GM21619 (cell line): Measurements from ENCODE around the gene MYL10.

Experiments used
- ATAC-seq: cut with Tn5 transposase; IDR thresholded peaks from one replicate; pipeline ENCODE4 v1.9.1; 2021; ENCODE audit not compliant: unreplicated experiment

Gene MYL10

GRCh38 chr7:101598986-101599771, 29.9 kb downstream of the MYL10 start:
- ATAC-seq = no peak

- no peak for ATAC-seq
These were observed 30.6 kb downstream of the MYL10 start for GRCh38 chr7:101598422-101598985.

DNA sequence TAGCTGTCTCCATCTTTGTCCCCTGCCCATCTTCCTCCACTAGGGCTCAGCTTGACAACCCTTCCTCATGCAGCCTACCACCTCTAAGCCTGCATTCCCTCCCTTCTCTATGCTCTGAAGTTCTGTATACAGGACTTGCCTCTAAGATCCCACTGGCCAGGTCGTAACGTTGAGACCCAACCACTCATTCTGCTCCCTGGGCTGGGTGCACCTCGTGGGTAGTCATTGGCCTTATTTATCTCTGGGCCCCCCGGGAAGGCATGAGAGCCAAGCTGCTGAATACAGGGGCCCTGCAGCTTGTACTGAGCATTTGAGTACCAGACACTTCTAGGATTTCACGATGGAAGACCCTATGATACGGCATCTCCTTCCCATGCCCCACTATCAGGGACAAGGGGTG, 31.2 kb downstream of the MYL10 start:
- ATAC-seq = no peak

GRCh38 chr7:101596898-101597297, 32.2 kb downstream of the MYL10 start:
- ATAC-seq = no peak

GRCh38 chr7:101595766-101596537, 33.1 kb downstream of the MYL10 start:
- ATAC-seq = no peak

- ATAC-seq = no peak
These were observed 33.9 kb downstream of the MYL10 start for GRCh38 chr7:101595246-101595645.

DNA sequence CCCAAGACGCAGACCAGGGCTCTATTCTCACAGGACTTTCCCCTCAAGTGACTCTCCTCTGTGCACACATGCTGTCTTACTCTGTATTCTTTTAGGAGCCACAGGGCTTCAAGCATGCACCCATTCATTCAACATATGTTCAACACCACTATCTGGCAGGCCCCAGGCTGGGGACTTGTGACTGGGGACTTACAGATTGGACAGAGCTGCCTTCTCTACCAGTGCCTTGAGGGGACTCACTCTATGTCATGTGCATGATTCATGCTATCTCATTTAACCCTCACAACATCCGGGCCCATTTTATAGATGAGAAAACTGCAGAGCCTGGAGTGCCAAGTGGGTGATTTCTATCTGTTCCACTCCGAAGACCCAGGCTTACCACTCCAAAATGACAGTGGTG, 34.3 kb downstream of the MYL10 start:
- no peak for ATAC-seq

DNA sequence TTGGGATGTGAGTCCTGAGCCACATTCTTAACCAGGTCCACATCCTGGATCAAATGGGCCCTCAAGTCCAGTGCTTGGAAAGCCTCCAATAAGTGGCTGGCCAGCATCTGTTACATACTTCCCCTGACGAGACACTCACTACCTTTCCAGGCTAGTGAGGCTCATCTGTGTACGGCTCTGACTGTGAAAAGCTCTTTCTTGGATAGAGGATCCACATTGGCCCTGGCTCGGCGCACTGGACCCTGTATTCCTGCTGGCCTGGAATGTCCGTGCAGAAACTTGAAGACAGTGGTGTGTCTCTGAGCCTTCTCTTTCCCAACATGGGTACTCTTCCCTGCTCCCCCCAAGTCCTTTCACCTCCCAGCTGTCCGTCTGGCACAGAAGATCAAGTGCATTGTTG, 35.5 kb downstream of the MYL10 start:
- ATAC-seq = no peak

DNA sequence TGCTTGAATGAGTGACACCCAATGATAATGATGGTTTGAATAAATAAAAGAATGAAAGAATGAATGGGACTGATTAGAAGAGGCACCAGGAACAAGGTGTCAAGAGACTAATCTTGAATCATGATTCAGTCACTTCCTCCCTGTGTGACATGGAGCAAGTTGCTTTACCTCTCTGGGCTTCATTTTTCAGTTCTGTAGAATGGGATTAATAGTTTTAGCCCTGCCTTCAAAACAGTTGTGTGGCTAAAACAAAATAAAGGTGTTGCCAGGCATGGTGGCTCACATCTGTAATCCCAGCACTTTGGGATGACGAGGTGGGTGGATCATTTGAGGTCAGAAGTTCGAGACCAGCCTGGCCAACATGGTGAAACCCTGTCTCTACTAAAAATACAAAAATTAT, 37.6 kb downstream of the MYL10 start:
- no peak for ATAC-seq

GRCh38 chr7:101590663-101591435, 38.2 kb downstream of the MYL10 start:
- no peak for ATAC-seq

- ATAC-seq = no peak
These were observed 39.0 kb downstream of the MYL10 start for GRCh38 chr7:101589976-101590662.

DNA sequence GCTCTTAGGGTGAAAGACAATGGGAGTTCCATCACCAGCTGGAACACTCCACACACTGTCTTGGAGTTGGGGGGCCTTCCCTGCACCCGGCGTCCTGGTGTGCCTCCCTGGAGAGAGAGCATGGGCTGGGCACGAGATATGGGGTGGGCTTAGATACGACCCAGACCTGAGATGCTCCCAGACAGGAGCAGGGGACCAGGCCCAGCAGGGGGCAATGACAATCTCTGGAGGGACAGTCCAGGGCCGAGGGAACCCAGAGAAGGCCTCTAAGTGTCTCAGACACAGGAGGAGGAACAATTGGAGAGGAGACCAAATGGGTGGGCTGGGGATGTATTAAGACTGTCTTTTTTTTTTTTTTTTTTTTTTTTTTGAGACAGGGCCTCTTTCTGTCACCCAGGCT, 40.0 kb downstream of the MYL10 start:
- ATAC-seq = no peak

DNA sequence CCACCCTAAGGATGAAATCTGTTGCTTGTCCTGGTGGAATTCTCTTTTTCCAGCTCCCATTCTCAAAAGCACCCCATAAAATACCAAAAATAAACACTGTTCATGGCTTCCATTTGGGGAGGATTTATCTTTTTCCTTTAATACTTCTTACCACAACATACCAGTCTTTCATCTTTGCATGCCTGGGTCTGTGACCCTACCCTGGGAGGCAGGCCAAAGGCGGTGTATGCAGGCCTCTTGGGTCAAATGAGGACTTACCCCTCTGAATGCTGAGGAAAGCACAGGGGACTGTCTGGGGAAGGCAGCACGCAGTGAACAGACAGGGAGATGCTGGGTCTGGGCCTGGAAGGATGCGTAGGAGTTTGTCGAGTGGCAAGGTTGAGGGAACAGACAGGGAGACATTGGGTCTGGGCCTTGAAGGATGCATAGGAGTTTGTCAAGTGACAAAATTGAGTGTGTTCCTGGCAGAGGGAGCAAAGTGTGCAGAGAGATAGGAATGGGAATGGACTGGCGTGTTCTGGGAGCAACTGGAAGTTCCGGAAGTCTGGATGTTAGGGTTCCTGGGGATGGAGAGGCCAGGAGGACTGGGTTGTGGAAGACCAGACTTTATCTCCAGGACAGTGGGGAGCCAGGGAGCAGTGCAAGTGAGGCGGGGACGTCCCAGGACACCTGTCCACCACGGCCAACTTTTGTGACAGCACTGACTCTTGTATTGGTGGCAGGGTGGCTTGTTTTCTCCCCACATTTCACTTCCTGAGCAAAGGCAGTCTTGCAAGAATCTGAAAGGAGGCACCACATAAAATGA, 40.8 kb downstream of the MYL10 start:
- ATAC-seq = no peak

GRCh38 chr7:101586906-101587677, 42.0 kb downstream of the MYL10 start:
- ATAC-seq = no peak

DNA sequence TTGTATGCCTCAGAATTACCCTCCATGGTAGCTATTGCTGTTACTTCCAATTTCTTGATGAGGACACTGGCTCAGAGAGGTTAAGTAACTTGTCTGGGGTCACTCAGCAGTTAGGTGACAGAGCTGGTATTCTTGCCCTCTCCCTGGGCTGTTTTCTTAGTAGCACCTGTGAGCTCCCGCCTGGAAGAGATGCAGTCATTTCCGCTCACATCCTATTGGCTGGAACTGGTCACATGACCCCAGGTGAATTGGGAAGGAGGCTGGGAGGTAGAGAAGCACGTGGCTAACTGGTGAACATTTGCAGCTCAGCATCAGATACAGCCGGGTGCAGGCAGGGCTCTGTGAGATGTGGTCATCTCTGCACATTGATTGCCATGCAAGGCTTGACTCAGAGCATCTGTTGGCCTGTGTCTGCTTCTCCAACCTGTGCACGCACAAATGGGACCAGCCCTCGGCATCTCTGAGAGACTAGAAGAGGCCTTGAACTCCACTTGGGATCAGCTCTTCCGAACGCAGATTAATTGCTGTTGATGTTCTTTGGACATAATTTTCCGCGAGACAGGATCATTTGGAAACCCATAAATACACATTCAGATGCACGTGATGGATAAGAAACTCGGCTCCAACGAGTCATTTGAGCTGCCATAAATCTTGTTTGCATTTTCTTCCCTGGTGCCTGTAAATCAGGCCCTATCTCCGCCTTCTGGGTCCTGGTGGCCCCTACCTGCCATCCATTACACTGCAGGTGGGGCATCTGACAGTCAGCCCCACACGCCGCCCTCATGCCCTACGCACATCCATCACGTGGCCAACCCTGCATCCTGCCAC, 42.8 kb downstream of the MYL10 start:
- no peak for ATAC-seq

DNA sequence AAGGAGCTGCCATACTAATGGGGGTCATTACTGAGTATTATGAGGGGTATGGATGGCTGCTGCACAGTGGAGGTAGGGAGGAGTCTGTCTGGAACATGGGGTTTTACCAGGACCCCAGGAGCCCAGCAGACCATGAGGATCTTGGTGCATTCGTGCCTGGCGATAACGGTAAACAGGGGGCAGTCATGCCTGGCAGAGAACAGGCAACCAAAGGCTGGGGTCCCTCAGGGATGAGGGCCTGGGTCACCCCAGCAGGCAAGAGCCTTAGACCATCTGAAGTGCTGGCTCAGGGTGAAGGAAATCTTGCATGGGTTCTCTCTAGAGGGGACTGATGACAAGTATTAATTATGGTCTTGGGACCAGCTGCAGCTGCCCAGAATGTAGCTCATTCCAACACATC, 46.1 kb downstream of the MYL10 start:
- ATAC-seq = no peak

GRCh38 chr7:101581891-101582290, 47.2 kb downstream of the MYL10 start:
- no peak for ATAC-seq

GRCh38 chr7:101580596-101580995, 48.5 kb downstream of the MYL10 start:
- ATAC-seq = no peak
